GM04503 (cell line): ENCODE measurements around the gene IL22RA2.

Experiments
- DNase-seq: peaks from one replicate; pipeline ENCODE4 v3.0.0-alpha.2; 2012; ENCODE audit warnings: low read depth

IL22RA2 gene

GRCh38 chr6:137167702-137168377 lies 5.6 kb downstream of the IL22RA2 start:
- DNase-seq: no peak

GRCh38 chr6:137166247-137167098 lies 7.0 kb downstream of the IL22RA2 start:
- no peak for DNase-seq

GRCh38 chr6:137165375-137166246 lies 7.8 kb downstream of the IL22RA2 start:
- DNase-seq: no peak

- no peak for DNase-seq
Measured at GRCh38 chr6:137163732-137164318, 9.6 kb downstream of the IL22RA2 start.

- no peak for DNase-seq
Measured at GRCh38 chr6:137162692-137163306, 10.6 kb downstream of the IL22RA2 start.

GRCh38 chr6:137161949-137162348 lies 11.5 kb downstream of the IL22RA2 start:
- no peak for DNase-seq

- DNase-seq: no peak
Measured at GRCh38 chr6:137160763-137161162, 12.7 kb downstream of the IL22RA2 start.

GRCh38 chr6:137159912-137160311 lies 13.5 kb downstream of the IL22RA2 start:
- DNase-seq: no peak

- no peak for DNase-seq
Measured at GRCh38 chr6:137157601-137158000, 15.8 kb downstream of the IL22RA2 start.

GRCh38 chr6:137156650-137157049 lies 16.8 kb downstream of the IL22RA2 start:
- DNase-seq: no peak

GRCh38 chr6:137155830-137156229 lies 17.6 kb downstream of the IL22RA2 start:
- DNase-seq: peak; percentile 11

- DNase-seq: no peak
Measured at GRCh38 chr6:137150072-137150471, 23.4 kb downstream of the IL22RA2 start.

GRCh38 chr6:137149035-137149393 lies 24.4 kb downstream of the IL22RA2 start:
- DNase-seq: no peak

- DNase-seq: peak; percentile 19
Measured at GRCh38 chr6:137148306-137149034, 25.0 kb downstream of the IL22RA2 start.

GRCh38 chr6:137147195-137147594 lies 26.2 kb downstream of the IL22RA2 start:
- no peak for DNase-seq

- DNase-seq: no peak
Measured at GRCh38 chr6:137146206-137146605, 27.2 kb downstream of the IL22RA2 start.

- no peak for DNase-seq
Measured at GRCh38 chr6:137145421-137145820, 28.0 kb downstream of the IL22RA2 start.

- DNase-seq: no peak
Measured at GRCh38 chr6:137136065-137136464, 37.4 kb downstream of the IL22RA2 start.

- no peak for DNase-seq
Measured at GRCh38 chr6:137134483-137134882, 39.0 kb downstream of the IL22RA2 start.

- DNase-seq: no peak
Measured at GRCh38 chr6:137133122-137133521, 40.3 kb downstream of the IL22RA2 start.
